Ovary (tissue), 3 donors: ENCODE measurements around the gene FLCN.

Experiments used
- EP300 ChIP-seq: sonication (generic); formaldehyde crosslinking; IDR thresholded peaks from one replicate; pipeline ENCODE4 v1.6.1; 2017; ENCODE audit warnings: antibody characterized with exemption
- POLR2A ChIP-seq: fragments of 450-650 bp; IDR thresholded peaks from one replicate; pipeline ENCODE4 v1.6.1; 2017; ENCODE audit warnings: antibody characterized with exemption, mild to moderate bottlenecking, moderate library complexity
- TF ChIP-seq, protein P1 (sequence below), 3 donors: fragments of 450-650 bp in 2 of 3; fragments of 200-600 bp in 1 of 3; IDR thresholded peaks; one replicate each; pipeline versions ENCODE4 v1.5.1 to v1.8.0; 2016 to 2022; ENCODE audit warnings: antibody characterized with exemption in 3 of 3, mild to moderate bottlenecking in 1 of 3
- donor health status: DM: no; HTN: no; CAD: no.

DNA sequence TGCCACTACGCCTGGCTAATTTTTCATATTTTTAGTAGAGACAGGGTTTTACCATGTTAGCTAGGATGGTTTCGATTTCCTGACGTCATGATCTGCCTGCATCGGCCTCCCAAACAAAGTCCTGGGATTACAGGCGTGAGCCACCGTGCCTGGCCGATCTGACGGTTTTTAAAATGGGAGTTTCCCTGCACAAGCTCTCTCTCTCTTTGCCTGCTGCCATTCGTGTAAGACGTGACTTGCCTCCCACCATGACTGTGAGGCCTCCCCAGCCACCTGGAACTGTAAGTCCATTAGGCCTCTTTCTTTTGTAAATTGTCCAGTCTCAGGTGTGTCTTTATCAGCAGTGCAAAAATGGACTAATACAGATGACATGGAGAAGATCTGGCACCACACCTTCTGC is 4.7 kb upstream of the FLCN start:
- no peak for TF ChIP-seq POLR2A
- TF ChIP-seq, protein P1, sequence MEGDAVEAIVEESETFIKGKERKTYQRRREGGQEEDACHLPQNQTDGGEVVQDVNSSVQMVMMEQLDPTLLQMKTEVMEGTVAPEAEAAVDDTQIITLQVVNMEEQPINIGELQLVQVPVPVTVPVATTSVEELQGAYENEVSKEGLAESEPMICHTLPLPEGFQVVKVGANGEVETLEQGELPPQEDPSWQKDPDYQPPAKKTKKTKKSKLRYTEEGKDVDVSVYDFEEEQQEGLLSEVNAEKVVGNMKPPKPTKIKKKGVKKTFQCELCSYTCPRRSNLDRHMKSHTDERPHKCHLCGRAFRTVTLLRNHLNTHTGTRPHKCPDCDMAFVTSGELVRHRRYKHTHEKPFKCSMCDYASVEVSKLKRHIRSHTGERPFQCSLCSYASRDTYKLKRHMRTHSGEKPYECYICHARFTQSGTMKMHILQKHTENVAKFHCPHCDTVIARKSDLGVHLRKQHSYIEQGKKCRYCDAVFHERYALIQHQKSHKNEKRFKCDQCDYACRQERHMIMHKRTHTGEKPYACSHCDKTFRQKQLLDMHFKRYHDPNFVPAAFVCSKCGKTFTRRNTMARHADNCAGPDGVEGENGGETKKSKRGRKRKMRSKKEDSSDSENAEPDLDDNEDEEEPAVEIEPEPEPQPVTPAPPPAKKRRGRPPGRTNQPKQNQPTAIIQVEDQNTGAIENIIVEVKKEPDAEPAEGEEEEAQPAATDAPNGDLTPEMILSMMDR (IDR thresholded peaks at IDR 0.05) = no peak
- no peak for TF ChIP-seq EP300
